ENCODE results near the gene SAT2. TPM values are rescaled to one million over a fixed set of nuclear protein-coding genes. Genes with fewer than 3 reads are reported as not detected.
A peak's percentile ranks its signal among the peaks of the same experiment; 100 is the strongest.

The SAT2 gene
- 10 to 100 TPM; 33.9 to 39.1 (median 35.4) TPM for polyA plus RNA-seq

- Mint-ChIP-seq H3K4me3 (peak within 1 kb of the TSS; percentile 81 to 91 (median 89)), H3K9me3 (no peaks in the 10 kb centered on the region), H3K27ac (peak within 1 kb of the TSS; percentile 60 to 92 (median 84)), H3K27me3 (ENCODE audit: low read depth in 3 of 3) (peaks cover 0 to 4% (median 2%) of the 10 kb centered on the region in 3 donors), H3K4me1 (peaks cover 11 to 17% of the 10 kb centered on the region in 2 donors), H3K36me3 (no peaks in the 10 kb centered on the region)
- peak; percentile 82 to 87 (median 86) for DNase-seq
These were observed at the start of gene SAT2 for GRCh38 chr17:7627250-7628121. Gene SAT2, minus strand, starts transcription at chr17:7627821. Its CDS starts 186 bp downstream, at chr17:7627635.

- Mint-ChIP-seq H3K27ac (peak overlapping the region in 1 of 6 donors; percentile 47), H3K4me1 (peaks cover 0 to 3% of the 10 kb centered on the region in 2 donors)
These were observed 48.9 kb upstream of the SAT2 start for GRCh38 chr17:7676533-7676932.

GRCh38 chr17:7674934-7675333, 47.3 kb upstream of the SAT2 start:
- H3K36me3 Mint-ChIP-seq, result peaks cover 17 to 37% (median 36%) of the 10 kb centered on the region in 3 donors
- DNase-seq, result no peak
- no peaks in the 10 kb centered on the region for H3K27me3 Mint-ChIP-seq (ENCODE audit: low read depth in 3 of 3)
- H3K4me1 Mint-ChIP-seq, result peaks cover 0 to 2% of the 10 kb centered on the region in 2 donors
- H3K27ac Mint-ChIP-seq, result no peak overlapping the region
- peaks cover 0 to 3% (median 0%) of the 10 kb centered on the region in 6 donors for H3K9me3 Mint-ChIP-seq
- H3K4me3 Mint-ChIP-seq, result no peak overlapping the region

More at GRCh38 chr17:7676533-7676932, 48.9 kb upstream of the SAT2 start:
- no peak for DNase-seq
- Mint-ChIP-seq H3K36me3 (peaks cover 12 to 31% (median 30%) of the 10 kb centered on the region in 3 donors), H3K4me3 (no peak overlapping the region), H3K27me3 (ENCODE audit: low read depth in 3 of 3) (no peaks in the 10 kb centered on the region), H3K9me3 (peaks cover 0 to 3% (median 0%) of the 10 kb centered on the region in 6 donors)

GRCh38 chr17:7673239-7673638, 45.6 kb upstream of the SAT2 start:
- Mint-ChIP-seq H3K4me1 (no peaks in the 10 kb centered on the region), H3K36me3 (peaks cover 17 to 39% (median 36%) of the 10 kb centered on the region in 3 donors), H3K27ac (no peak overlapping the region), H3K4me3 (no peak overlapping the region), H3K9me3 (peaks cover 0 to 3% (median 0%) of the 10 kb centered on the region in 6 donors), H3K27me3 (ENCODE audit: low read depth in 3 of 3) (peaks cover 0 to 2% (median 0%) of the 10 kb centered on the region in 3 donors)
- DNase-seq, result no peak

GRCh38 chr17:7668482-7668881, 40.9 kb upstream of the SAT2 start:
- H3K4me1 Mint-ChIP-seq, result no peaks in the 10 kb centered on the region
- no peak overlapping the region for H3K27ac Mint-ChIP-seq
- no peak overlapping the region for H3K4me3 Mint-ChIP-seq
- no peak for DNase-seq
- peaks cover 10 to 25% (median 21%) of the 10 kb centered on the region in 3 donors for H3K36me3 Mint-ChIP-seq
- H3K27me3 Mint-ChIP-seq (ENCODE audit: low read depth in 3 of 3), result peaks cover 0 to 2% (median 0%) of the 10 kb centered on the region in 3 donors
- H3K9me3 Mint-ChIP-seq, result peaks cover 0 to 3% (median 0%) of the 10 kb centered on the region in 6 donors

GRCh38 chr17:7667656-7668406, 40.2 kb upstream of the SAT2 start:
- no peaks in the 10 kb centered on the region for H3K4me1 Mint-ChIP-seq
- no peaks in the 10 kb centered on the region for H3K9me3 Mint-ChIP-seq
- H3K4me3 Mint-ChIP-seq, result no peak overlapping the region
- peaks cover 5 to 20% (median 15%) of the 10 kb centered on the region in 3 donors for H3K36me3 Mint-ChIP-seq
- H3K27me3 Mint-ChIP-seq (ENCODE audit: low read depth in 3 of 3), result peaks cover 0 to 2% (median 0%) of the 10 kb centered on the region in 3 donors
- peak overlapping the region in 1 of 6 donors; percentile 29 for H3K27ac Mint-ChIP-seq
- DNase-seq, result no peak

GRCh38 chr17:7656958-7657609, 29.5 kb upstream of the SAT2 start:
- Mint-ChIP-seq H3K4me1 (peaks cover 0 to 3% of the 10 kb centered on the region in 2 donors), H3K27me3 (ENCODE audit: low read depth in 3 of 3) (peaks cover under 1 to 5% (median 4%) of the 10 kb centered on the region in 3 donors), H3K36me3 (peaks cover 0 to 4% (median 0%) of the 10 kb centered on the region in 3 donors), H3K4me3 (no peak overlapping the region), H3K27ac (no peak overlapping the region), H3K9me3 (no peaks in the 10 kb centered on the region)
- DNase-seq, result no peak

GRCh38 chr17:7655541-7655840, 27.9 kb upstream of the SAT2 start:
- H3K27ac Mint-ChIP-seq, result no peak overlapping the region
- DNase-seq, result no peak
- H3K36me3 Mint-ChIP-seq, result peaks cover 0 to 4% (median 0%) of the 10 kb centered on the region in 3 donors
- H3K27me3 Mint-ChIP-seq (ENCODE audit: low read depth in 3 of 3), result peaks cover 6 to 8% (median 6%) of the 10 kb centered on the region in 3 donors
- H3K4me3 Mint-ChIP-seq, result no peak overlapping the region
- H3K4me1 Mint-ChIP-seq, result peaks cover 9 to 13% of the 10 kb centered on the region in 2 donors
- H3K9me3 Mint-ChIP-seq, result no peaks in the 10 kb centered on the region

- Mint-ChIP-seq H3K27ac (no peak overlapping the region), H3K4me1 (peaks cover 14 to 18% of the 10 kb centered on the region in 2 donors), H3K4me3 (no peak overlapping the region), H3K27me3 (ENCODE audit: low read depth in 3 of 3) (peaks cover 9 to 11% (median 10%) of the 10 kb centered on the region in 3 donors), H3K9me3 (no peaks in the 10 kb centered on the region), H3K36me3 (peaks cover 0 to 4% (median 0%) of the 10 kb centered on the region in 3 donors)
- no peak for DNase-seq
These were observed 27.4 kb upstream of the SAT2 start for GRCh38 chr17:7654832-7655540.

GRCh38 chr17:7652388-7653356, 25.1 kb upstream of the SAT2 start:
- DNase-seq, result no peak

GRCh38 chr17:7651665-7652387, 24.2 kb upstream of the SAT2 start:
- H3K27ac Mint-ChIP-seq, result no peak overlapping the region
- peaks cover 9 to 19% (median 12%) of the 10 kb centered on the region in 3 donors for H3K27me3 Mint-ChIP-seq (ENCODE audit: low read depth in 3 of 3)
- DNase-seq, result no peak

More at GRCh38 chr17:7652388-7653356, 25.1 kb upstream of the SAT2 start:
- Mint-ChIP-seq H3K9me3 (no peaks in the 10 kb centered on the region), H3K27me3 (ENCODE audit: low read depth in 3 of 3) (peaks cover 9 to 21% (median 12%) of the 10 kb centered on the region in 3 donors), H3K4me1 (peaks cover 17 to 21% of the 10 kb centered on the region in 2 donors), H3K27ac (no peak overlapping the region), H3K36me3 (peaks cover 0 to 4% (median 0%) of the 10 kb centered on the region in 3 donors), H3K4me3 (peak overlapping the region in 4 of 5 donors; percentile 48 to 68 (median 62))

More at GRCh38 chr17:7651665-7652387, 24.2 kb upstream of the SAT2 start:
- H3K9me3 Mint-ChIP-seq, result no peaks in the 10 kb centered on the region
- peaks cover 17 to 21% of the 10 kb centered on the region in 2 donors for H3K4me1 Mint-ChIP-seq
- peak overlapping the region; percentile 57 to 87 (median 67) for H3K4me3 Mint-ChIP-seq
- H3K36me3 Mint-ChIP-seq, result no peaks in the 10 kb centered on the region
